ENCODE data around the gene BRINP2. TPM values are rescaled to one million over a fixed set of nuclear protein-coding genes. Genes with fewer than 3 reads are reported as not detected.

Gene BRINP2
- total and polyA plus RNA-seq, 2 of the 8 experiments (the other 6 are each of a cell fraction or from before 2014, with no cell fraction given) = 0.39 to 0.42 TPM

GRCh38 chr1:177257128-177257527, 86.4 kb downstream of the BRINP2 start:
- Histone ChIP-seq H2AK5ac (ENCODE audit: low read depth, low read length) (no peak overlapping the region), H2BK12ac (ENCODE audit: low read depth, low read length) (no peak overlapping the region), H3K4me1 (replicated peaks in 1 of 4; ENCODE audit: control insufficient read depth in 3 of 4, insufficient read depth in 4 of 4, low read length in 3 of 4) (peaks cover 0 to 4% (median 0%) of the 10 kb centered on the region in 4 experiments; a peak in 2 of 7 replicates), H2AFZ (ENCODE audit: low read length) (no peak overlapping the region), H4K5ac (ENCODE audit: insufficient read length, low read depth, low read length) (no peak overlapping the region), H3K36me3 (ENCODE audit: control insufficient read depth in 2 of 4, insufficient read depth in 4 of 4, low read length in 3 of 4) (no peaks in the 10 kb centered on the region), H3K18ac (ENCODE audit: extremely low read depth, low read length) (no peak overlapping the region), H4K20me1 (replicated peaks in 1 of 2; ENCODE audit: control insufficient read depth in 1 of 2, insufficient read depth in 2 of 2, low read length in 2 of 2) (no peaks in the 10 kb centered on the region), H3K4me3 (ENCODE audit: extremely low read depth in 1 of 4, insufficient read depth in 2 of 4, low read depth in 3 of 4, low read length in 4 of 4) (no peak overlapping the region), H4K91ac (replicated peaks; ENCODE audit: insufficient read length, low read length) (no peak overlapping the region), H3K9me3 (ENCODE audit: insufficient read depth in 2 of 2, low read depth in 1 of 2, low read length in 1 of 2) (no peaks in the 10 kb centered on the region), H3K14ac (ENCODE audit: insufficient read length) (no peak overlapping the region), H3K27me3 (replicated peaks in 1 of 4; ENCODE audit: control insufficient read depth in 3 of 4, extremely low read depth in 1 of 4, insufficient read depth in 3 of 4, low read length in 3 of 4) (no peaks in the 10 kb centered on the region), H3K4ac (replicated peaks; ENCODE audit: insufficient read length, low read depth, low read length) (no peak overlapping the region), H2BK15ac (ENCODE audit: low read length) (no peak overlapping the region), H3K9ac (replicated peaks in 1 of 4; ENCODE audit: extremely low read depth in 1 of 4, low read depth in 3 of 4, low read length in 3 of 4) (no peak overlapping the region), H3K27ac (ENCODE audit: low read depth, low read length) (no peak overlapping the region), H2BK120ac (replicated peaks; ENCODE audit: low read depth, low read length) (no peak overlapping the region), H3K23ac (ENCODE audit: insufficient read length) (no peak overlapping the region), H2BK20ac (ENCODE audit: low read length) (no peak overlapping the region), H3K23me2 (ENCODE audit: low read depth, low read length) (no peaks in the 10 kb centered on the region), H2BK5ac (ENCODE audit: low read depth, low read length) (no peak overlapping the region), H3K79me1 (ENCODE audit: low read depth, low read length) (no peaks in the 10 kb centered on the region), H3K79me2 (ENCODE audit: control insufficient read depth in 1 of 2, insufficient read depth in 2 of 2, low read length in 2 of 2) (no peaks in the 10 kb centered on the region), H3K56ac (replicated peaks; ENCODE audit: insufficient read length, low read depth, low read length) (no peak overlapping the region), H4K8ac (ENCODE audit: extremely low read depth, insufficient read depth, low read length) (no peak overlapping the region), H3K4me2 (ENCODE audit: insufficient read depth in 1 of 2, low read depth in 2 of 2, low read length in 2 of 2) (no peak overlapping the region)
- DNase-seq (ENCODE audit: low read depth in 1 of 2, low spot score in 2 of 2) (no peak), FAIRE-seq (no peak)
- 88% methylated on average over 9 of the region's 11 CpGs; no CpG with 5 or more reads in 1 of the 2 experiments for WGBS, 2 experiments (ENCODE audit: extremely low coverage in 1 of 2, insufficient coverage in 1 of 2, insufficient read length in 1 of 2, insufficient replicate concordance in 2 of 2, low coverage in 1 of 2, low lambda C conversion rate in 2 of 2, missing lambda C conversion rate in 1 of 2)
- TF ChIP-seq POLR2AphosphoS5 (IDR thresholded peaks at IDR 0.05; ENCODE audit: low read depth, low read length) = no peak
- TF ChIP-seq RBBP5 (IDR thresholded peaks at IDR 0.05; ENCODE audit: borderline replicate concordance, low read depth, low read length) = no peak
- TF ChIP-seq RNF2 (IDR thresholded peaks at IDR 0.05; ENCODE audit: borderline replicate concordance, low read depth, low read length, missing control alignments, poor library complexity, severe bottlenecking) = no peak
- TF ChIP-seq MAX (IDR thresholded peaks at IDR 0.05) = no peak
- POLR2A ChIA-PET (ENCODE audit: partially characterized antibody) = no interaction called here
- CTCF ChIA-PET (ENCODE audit: partially characterized antibody) = interaction anchor here (0.6 to 4.9 kb wide), 47 partner anchors 7 to 691 kb away, joined by 3 to 55 read pairs (median 4); no protein-coding TSS in a partner anchor

All from H1 (cell line).